Sigmoid colon (tissue), 7 donors: ENCODE results near the gene TEX261. TPM values are rescaled to one million over a fixed set of nuclear protein-coding genes. Genes with fewer than 3 reads are reported as not detected.
A peak's percentile ranks its signal among the peaks of the same experiment; 100 is the strongest.
"Not testable (repeated sequence)": the region's sequence is repeated elsewhere in the genome, so short reads cannot be mapped to it uniquely, and the experiment has no call there.

ENCODE experiments used
- DNase-seq: peaks from one replicate; pipeline ENCODE4 v3.0.0-alpha.2; 2019
- H3K27ac ChIP-seq, 4 donors: fragments of 200-600 bp; sonication (generic); one replicate each; pipeline ENCODE4 v1.5.1; 2016 to 2019; ENCODE audit warnings: mild to moderate bottlenecking in 1 of 4
- H3K27me3 ChIP-seq, 3 donors: fragments of 200-600 bp; sonication (generic); one replicate each; pipeline ENCODE4 v1.5.1; 2019; ENCODE audit warnings: mild to moderate bottlenecking in 1 of 3
- H3K36me3 ChIP-seq, 4 donors: fragments of 200-600 bp; sonication (generic); one replicate each; pipeline ENCODE4 v1.5.1; 2016 to 2019
- H3K4me1 ChIP-seq, 4 donors: fragments of 200-600 bp; sonication (generic); one replicate each; pipeline ENCODE4 v1.5.1; 2017 to 2019
- H3K4me3 ChIP-seq, 4 donors: fragments of 200-600 bp; sonication (generic); one replicate each; pipeline ENCODE4 v1.5.1; 2017 to 2019; ENCODE audit warnings: mild to moderate bottlenecking in 2 of 4, moderate library complexity in 1 of 4
- H3K9me3 ChIP-seq, 4 donors: fragments of 200-600 bp in 3 of 4; sonication (generic) in 3 of 4; one replicate each; pipeline versions ENCODE4 v1.5.1 to v1.6.1; 2013 to 2019
- EP300 ChIP-seq, 4 donors: sonication (generic); formaldehyde crosslinking; IDR thresholded peaks; one replicate each; pipeline ENCODE4 v1.6.1; 2017; ENCODE audit warnings: antibody characterized with exemption in 4 of 4
- POLR2A ChIP-seq, 2 donors: fragments of 450-650 bp; IDR thresholded peaks; one replicate each; pipeline ENCODE4 v1.6.1; 2016; ENCODE audit warnings: antibody characterized with exemption in 2 of 2, mild to moderate bottlenecking in 2 of 2, moderate library complexity in 2 of 2
- POLR2AphosphoS5 ChIP-seq, 4 donors: sonication (generic); formaldehyde crosslinking; IDR thresholded peaks; one replicate each; pipeline ENCODE4 v1.6.1; 2017; ENCODE audit warnings: antibody characterized with exemption in 4 of 4
- WGBS, 2 donors: extraction: QIAGEN DNeasy Blood & Tissue Kit; methylation state at CpG; one replicate each; pipeline ENCODE4 v1.1.7; 2013; 5-methylcytosine and 5-hydroxymethylcytosine counted together
- intact Hi-C: fragments of 100-400 bp; cut with DNase I; formaldehyde crosslinking; loops from one replicate; pipeline ENCODE4 v1.15.1; 2023
- polyA plus RNA-seq, 3 donors: library from polyadenylated mRNA; stranded (reverse); fragments of 200-250 nt; gene quantifications; one replicate each; pipeline ENCODE4 v1.2.3, GENCODE V29; 2013
- total RNA-seq, 4 donors: library from RNA; depleted of rRNA; stranded (reverse); fragments of >200 nt; gene quantifications; one replicate each; pipeline ENCODE4 v1.1.0, GENCODE V29; 2016
- TF ChIP-seq, protein P1 (sequence below), 4 experiments: fragments of 450-650 bp in 3 of 4; fragments of 200-600 bp in 1 of 4; IDR thresholded peaks; one replicate each; pipeline ENCODE4 v1.5.1; 2016 to 2019; ENCODE audit warnings: antibody characterized with exemption in 4 of 4, mild to moderate bottlenecking in 3 of 4, moderate library complexity in 2 of 4
- donor health status: healthy with polysubstance abuse.
- donor health status: Bipolar disorder and iron deficiency.
- donor health status: healthy.

Gene TEX261
- total RNA-seq: 10 to 100 TPM; 19.5 to 26.5 (median 22.8) TPM
- 10 to 100 TPM; 12.0 to 47.6 (median 16.8) TPM for polyA plus RNA-seq

DNA sequence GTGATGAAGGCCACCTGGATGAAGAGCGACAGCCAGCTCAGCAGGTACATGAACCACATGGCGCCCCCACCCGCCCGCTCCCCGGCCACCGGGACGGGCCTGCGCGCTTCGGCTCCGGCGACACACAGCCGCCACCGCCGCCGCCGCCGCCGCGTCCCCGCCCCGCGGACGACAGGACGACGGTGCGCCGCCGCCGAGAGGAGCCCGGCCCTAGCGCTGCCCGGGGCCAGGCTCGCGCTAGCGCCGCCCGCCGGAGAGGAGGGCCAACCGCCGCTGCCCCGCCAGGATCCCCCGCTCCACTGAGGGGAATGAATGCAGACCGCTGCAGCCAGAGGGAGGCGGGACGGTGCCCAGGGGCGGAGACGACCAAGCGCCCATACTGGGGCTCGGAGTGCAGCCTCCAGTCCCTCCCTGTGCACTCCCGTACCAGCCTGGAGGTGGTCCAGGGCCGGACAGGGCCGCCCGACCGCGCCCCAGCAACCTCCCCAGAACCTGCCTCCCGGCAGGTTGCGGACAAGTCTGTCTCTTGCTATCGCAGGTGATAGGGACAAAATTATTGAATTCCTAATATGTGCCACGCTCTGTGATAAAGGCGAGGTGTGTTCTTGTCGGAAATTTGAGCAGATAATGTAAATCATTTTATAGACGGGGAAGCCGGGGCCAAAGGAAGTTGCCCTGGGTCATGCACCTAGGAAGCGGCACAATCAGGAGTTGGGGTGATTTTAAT, at the start of gene TEX261:
Gene TEX261, minus strand, starts transcription at position 175 of the 727 bp plus-strand sequence. Its CDS starts 116 bp downstream, at position 59.
- H3K9me3 ChIP-seq: no peaks in the 10 kb centered on the region
- H3K4me3 ChIP-seq: peak within 1 kb of the TSS; percentile 97 to 99 (median 98)
- peaks cover 0 to 25% (median 15%) of the 10 kb centered on the region in 4 donors for H3K36me3 ChIP-seq
- H3K4me1 ChIP-seq: peaks cover 0 to 33% (median 26%) of the 10 kb centered on the region in 4 donors
- peak within 1 kb of the TSS; percentile 82 to 87 (median 84) for H3K27ac ChIP-seq
- peak; percentile 93 for DNase-seq
- no peaks in the 10 kb centered on the region for H3K27me3 ChIP-seq
- WGBS, 2 donors: 0 to 1% methylated on average over 65 of the region's 65 CpGs
- intact Hi-C loops: loop anchor here (2.0 kb wide), 2 partner anchors 14 to 74 kb away; partner anchors contain the start of gene NAGK
- TF ChIP-seq POLR2AphosphoS5 (IDR thresholded peaks at IDR 0.05): peak in 3 of 4 donors; percentile 31 to 75 (median 62)
- TF ChIP-seq POLR2A (IDR thresholded peaks at IDR 0.05): no peak
- TF ChIP-seq, protein P1, sequence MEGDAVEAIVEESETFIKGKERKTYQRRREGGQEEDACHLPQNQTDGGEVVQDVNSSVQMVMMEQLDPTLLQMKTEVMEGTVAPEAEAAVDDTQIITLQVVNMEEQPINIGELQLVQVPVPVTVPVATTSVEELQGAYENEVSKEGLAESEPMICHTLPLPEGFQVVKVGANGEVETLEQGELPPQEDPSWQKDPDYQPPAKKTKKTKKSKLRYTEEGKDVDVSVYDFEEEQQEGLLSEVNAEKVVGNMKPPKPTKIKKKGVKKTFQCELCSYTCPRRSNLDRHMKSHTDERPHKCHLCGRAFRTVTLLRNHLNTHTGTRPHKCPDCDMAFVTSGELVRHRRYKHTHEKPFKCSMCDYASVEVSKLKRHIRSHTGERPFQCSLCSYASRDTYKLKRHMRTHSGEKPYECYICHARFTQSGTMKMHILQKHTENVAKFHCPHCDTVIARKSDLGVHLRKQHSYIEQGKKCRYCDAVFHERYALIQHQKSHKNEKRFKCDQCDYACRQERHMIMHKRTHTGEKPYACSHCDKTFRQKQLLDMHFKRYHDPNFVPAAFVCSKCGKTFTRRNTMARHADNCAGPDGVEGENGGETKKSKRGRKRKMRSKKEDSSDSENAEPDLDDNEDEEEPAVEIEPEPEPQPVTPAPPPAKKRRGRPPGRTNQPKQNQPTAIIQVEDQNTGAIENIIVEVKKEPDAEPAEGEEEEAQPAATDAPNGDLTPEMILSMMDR (IDR thresholded peaks at IDR 0.05): peak; percentile 8 to 69 (median 34)

DNA sequence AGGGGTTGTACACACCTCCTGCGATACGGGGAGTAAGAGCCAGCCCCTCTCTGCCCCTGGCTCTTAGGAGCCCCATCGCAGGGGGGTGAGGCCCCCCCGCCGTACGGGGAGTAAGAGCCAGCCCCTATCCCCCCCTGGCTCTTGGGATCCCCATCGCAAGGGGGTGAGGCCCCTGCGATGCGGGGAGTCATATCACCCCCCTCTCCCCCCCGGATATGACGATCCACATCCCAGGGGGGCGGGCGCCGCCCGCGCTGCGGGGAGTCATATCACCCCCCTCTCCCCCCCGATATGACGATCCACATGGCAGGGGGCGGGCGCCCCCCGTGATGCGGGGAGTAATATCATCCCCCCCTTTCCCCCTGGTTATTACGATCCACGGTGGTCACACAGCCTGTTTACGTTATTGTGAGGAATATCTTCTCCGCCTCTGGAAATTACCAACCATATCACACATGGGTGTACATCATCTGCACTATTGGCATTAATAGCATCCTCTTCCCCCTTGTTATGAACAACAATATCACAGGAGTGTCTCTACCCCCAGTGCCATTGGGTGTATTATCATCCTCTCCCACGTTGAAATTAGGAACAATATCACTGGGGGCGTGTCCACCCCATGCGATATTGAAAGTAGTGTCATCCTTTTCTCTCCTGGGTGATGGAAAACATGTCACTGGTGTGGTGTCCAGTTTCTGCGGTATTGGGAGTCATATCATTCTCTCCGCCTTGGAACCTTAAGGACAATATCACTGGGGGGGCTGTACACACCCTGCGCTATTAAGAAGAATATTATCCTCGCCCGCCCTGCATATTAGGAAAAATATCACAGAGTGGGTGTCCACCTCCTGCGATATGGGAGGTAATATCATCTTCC, 49.1 kb upstream of the TEX261 start:
- Histone ChIP-seq H3K36me3 (no peaks in the 10 kb centered on the region), H3K4me3 (no peak overlapping the region), H3K27ac (no peak overlapping the region), H3K4me1 (no peaks in the 10 kb centered on the region), H3K9me3 (no peaks in the 10 kb centered on the region), H3K27me3 (no peaks in the 10 kb centered on the region)
- intact Hi-C loops: no loop called here
- DNase-seq: no peak
- TF ChIP-seq EP300 (IDR thresholded peaks at IDR 0.05): no peak
- TF ChIP-seq, protein P1 (IDR thresholded peaks at IDR 0.05): no peak
- TF ChIP-seq POLR2A (IDR thresholded peaks at IDR 0.05): no peak
- no peak for TF ChIP-seq POLR2AphosphoS5 (IDR thresholded peaks at IDR 0.05)
- WGBS, 2 donors: 80 to 84% methylated on average over 36 of the region's 36 CpGs

DNA sequence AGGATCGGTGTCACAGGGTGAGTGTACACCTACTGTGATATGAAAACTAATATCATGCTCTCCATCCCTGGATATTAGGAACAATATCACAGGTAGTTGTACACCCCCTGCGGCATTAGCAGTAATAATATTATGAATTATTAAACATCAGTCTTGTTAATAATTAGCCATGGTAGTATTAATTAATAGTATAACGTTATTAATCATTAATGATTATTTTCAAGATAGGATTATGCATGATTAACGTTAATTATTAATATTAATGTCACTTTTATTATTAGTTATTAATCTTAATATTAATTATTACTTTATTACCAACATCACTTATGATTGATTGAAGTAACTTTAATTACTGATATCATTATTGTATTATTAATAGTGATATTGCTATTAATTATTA, 47.6 kb upstream of the TEX261 start:
- Histone ChIP-seq H3K27ac (no peak overlapping the region), H3K4me3 (no peak overlapping the region), H3K36me3 (no peaks in the 10 kb centered on the region), H3K4me1 (no peaks in the 10 kb centered on the region), H3K9me3 (no peaks in the 10 kb centered on the region), H3K27me3 (no peaks in the 10 kb centered on the region)
- DNase-seq: no peak
- 53 to 68% methylated on average over 4 of the region's 4 CpGs for WGBS, 2 donors
- TF ChIP-seq, protein P1 (IDR thresholded peaks at IDR 0.05): no peak
- TF ChIP-seq EP300 (IDR thresholded peaks at IDR 0.05) (no peak), POLR2AphosphoS5 (IDR thresholded peaks at IDR 0.05) (no peak)
- intact Hi-C loops: no loop called here

DNA sequence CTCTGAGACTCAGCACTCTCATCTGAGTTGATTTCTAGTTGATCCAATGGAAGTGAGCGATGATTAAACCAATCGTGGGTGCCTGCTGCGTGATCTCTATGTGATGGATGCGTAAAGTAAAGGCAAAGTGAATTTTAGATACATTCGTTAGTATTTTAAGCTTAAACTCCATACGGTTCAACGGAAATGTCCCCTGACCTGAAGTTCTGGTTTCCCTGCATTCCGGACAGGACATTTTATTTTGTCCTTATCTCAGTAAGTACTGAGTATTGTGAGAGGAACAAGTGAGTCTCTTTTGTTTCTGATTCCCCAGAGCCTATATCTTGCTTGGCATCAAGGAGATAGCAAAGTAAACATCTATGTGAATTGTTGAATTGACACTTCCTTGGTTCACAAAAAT, 41.6 kb upstream of the TEX261 start:
- H3K4me3 ChIP-seq: not testable (repeated sequence)
- WGBS, 2 donors: 60 to 83% methylated on average over 8 of the region's 8 CpGs

DNA sequence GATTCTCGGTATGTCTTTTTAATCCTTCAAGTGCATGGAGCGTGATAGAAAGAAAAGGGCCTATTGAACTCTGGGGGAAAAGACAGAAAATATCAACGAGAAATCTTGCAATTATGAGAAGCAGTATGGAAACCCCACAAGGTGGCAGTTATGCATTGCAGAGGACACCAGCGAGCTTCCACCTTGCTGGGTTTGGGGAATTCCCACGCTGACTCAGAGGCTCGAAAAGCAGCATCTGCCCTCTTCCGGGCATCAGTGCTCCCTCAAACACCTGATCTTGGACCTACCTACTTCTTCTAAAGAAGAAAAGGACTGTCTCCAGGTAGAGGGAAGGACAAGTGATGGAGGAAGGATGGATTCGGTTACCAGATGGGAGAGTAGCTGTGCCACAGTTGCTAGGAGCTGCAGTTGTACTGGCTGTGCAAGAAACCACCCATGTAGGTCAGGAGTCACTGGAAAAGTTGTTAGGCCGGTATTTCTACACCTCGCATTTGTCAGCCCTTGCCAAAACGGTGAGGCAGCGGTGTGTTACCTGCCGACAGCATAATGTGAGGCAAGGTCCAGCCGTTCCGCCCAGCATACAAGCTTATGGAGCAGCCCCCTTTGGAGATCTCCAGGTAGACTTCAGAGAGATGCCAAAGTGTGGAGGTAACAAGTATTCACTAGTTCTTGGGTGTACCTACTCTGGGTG, 29.0 kb upstream of the TEX261 start:
- H3K27me3 ChIP-seq, H3K36me3 ChIP-seq, H3K4me1 ChIP-seq, H3K27ac ChIP-seq, DNase-seq, intact Hi-C loops, H3K4me3 ChIP-seq, H3K9me3 ChIP-seq: not testable (repeated sequence)
- 16 to 50% methylated on average over 15 of the region's 15 CpGs for WGBS, 2 donors

More for the DNA sequence above, 41.6 kb upstream of the TEX261 start:
- H3K36me3 ChIP-seq, H3K27ac ChIP-seq, H3K9me3 ChIP-seq, H3K27me3 ChIP-seq, H3K4me1 ChIP-seq, DNase-seq, intact Hi-C loops: not testable (repeated sequence)

DNA sequence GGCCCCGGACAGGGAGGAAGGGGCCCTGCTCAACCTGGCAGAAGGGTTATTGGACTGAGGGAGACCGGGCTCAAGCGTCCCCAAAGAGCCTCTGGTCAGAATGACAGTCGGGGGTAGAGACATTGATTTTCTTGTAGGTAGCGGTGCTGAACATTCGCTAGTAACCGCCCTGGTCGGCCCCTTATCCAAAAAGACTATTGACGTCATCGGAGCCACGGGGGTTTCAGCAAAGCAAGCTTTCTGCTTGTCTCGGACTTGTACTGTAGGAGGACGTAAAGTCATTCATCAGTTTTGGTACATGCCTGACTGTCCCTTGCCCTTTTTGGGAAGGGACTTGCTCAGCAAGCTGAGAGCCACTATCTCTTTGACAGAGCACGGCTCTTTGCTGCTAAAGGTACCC, 26.7 kb upstream of the TEX261 start:
- intact Hi-C loops, H3K9me3 ChIP-seq, H3K4me3 ChIP-seq, H3K36me3 ChIP-seq, H3K4me1 ChIP-seq, DNase-seq, H3K27me3 ChIP-seq, H3K27ac ChIP-seq: not testable (repeated sequence)
- WGBS, 2 donors: 86 to 93% methylated on average over 14 of the region's 14 CpGs

DNA sequence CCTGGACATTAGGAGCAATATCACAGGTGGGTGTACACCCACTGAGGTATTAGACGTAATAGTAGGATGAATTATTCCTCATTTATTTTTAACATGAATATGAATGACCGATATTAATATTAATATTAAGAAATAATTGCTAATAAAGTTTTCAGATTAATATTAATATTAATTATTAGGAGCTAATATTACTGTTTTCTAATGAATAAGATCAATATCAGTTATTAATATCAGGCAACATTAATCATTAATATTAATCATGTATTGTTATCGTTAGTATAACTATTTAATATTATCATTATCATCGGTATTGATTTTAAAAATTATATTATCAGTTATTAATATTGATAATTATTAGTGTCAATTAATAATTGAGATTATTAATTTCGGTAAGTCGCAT, 25.3 kb upstream of the TEX261 start:
- intact Hi-C loops, H3K36me3 ChIP-seq, H3K4me1 ChIP-seq, H3K9me3 ChIP-seq, H3K27me3 ChIP-seq, H3K27ac ChIP-seq, DNase-seq, H3K4me3 ChIP-seq: not testable (repeated sequence)
- 83 to 85% methylated on average over 6 of the region's 6 CpGs for WGBS, 2 donors
